Measurements from ENCODE around the gene SELENON. TPM values are rescaled to one million over a fixed set of nuclear protein-coding genes. Genes with fewer than 3 reads are reported as not detected.

Gene SELENON
- polyA plus RNA-seq, 3 donors, result 1.5 to 31.5 (median 3.5) TPM

DNA sequence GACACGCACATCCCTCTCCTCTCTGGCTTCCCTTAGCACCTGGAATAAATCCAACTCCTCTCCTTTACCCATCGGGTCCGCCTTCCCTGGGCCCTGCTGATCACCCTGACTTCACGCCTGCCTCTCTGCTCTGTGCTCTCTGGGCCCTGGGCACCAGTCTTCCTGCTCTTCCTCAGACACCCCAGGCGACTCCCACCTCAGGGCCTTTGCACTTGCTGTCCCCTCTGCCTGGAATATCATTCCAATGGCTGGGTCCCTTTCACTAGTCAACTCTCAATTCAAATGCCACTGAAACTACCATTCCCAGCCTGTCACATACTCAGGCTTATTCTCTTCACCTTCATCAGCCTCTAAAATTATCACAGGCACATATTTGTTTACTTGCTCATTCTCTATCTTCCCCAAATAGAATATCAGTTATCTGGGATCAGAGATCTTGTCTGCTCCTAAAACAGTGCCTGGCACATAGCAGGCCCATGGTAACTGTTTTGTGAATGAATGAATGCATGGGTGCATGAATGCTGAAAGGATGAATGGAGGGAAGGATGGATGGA is 27.2 kb upstream of the SELENON start:
- H3K27ac ChIP-seq (ENCODE audit: low read depth in 1 of 2, low read length in 2 of 2), result no peak overlapping the region

DNA sequence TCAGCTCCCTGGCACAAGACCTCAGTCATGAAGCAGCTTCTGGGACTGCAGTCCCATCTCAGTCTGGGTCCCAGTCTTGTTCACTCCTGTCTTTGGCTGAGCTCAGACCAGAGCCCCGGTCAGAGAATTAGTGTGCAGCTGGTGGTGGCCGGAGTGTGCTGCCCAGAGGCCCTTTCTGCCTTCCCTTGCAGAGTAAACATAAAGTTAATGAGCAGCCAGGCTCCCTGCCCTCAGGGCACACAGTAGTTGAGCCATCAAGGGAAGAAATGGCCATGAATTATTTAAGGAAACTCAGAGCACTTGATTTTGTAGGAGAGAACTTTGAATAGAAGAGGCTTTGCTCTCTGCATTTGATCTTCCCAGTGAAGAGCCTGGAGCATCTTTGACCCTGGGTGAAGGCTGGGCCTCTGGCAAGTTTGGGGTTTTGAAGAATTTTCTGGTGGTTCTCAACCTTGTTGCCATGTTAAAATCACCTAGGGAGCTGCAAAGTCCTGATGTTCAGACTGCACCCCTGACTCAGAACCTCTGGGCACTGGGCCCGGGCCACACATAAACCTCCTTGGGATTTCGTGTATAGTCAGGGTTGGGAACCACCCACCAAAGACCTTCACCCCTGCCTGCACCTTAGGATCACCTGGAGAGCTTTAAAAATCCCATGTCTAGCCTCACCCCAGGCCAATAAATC is 26.4 kb upstream of the SELENON start:
- no peak overlapping the region for H3K27ac Mint-ChIP-seq
- 100% methylated on average over 3 of the region's 4 CpGs for WGBS (ENCODE audit: insufficient coverage)
- H3K27ac ChIP-seq (ENCODE audit: low read depth in 1 of 2, low read length in 2 of 2), result no peak overlapping the region
- H3K9ac ChIP-seq (ENCODE audit: insufficient read depth, low read length, poor library complexity, severe bottlenecking), result no peak overlapping the region
- H3K79me2 ChIP-seq (ENCODE audit: insufficient read depth, low read length), result no peaks in the 10 kb centered on the region
- no peaks in the 10 kb centered on the region for H4K20me1 ChIP-seq (ENCODE audit: insufficient read depth, low read length)
- no peak overlapping the region for H2AFZ ChIP-seq (ENCODE audit: insufficient read depth, low read depth, low read length, poor library complexity, severe bottlenecking)
- H3K36me3 ChIP-seq (replicated peaks in 1 of 2; ENCODE audit: control insufficient read depth in 1 of 2, insufficient read depth in 2 of 2, low read length in 2 of 2), result peaks cover 14 to 21% of the 10 kb centered on the region in 2 donors
- H3K9me3 ChIP-seq (replicated peaks in 1 of 2; ENCODE audit: control insufficient read depth in 1 of 2, insufficient read depth in 1 of 2, low read length in 2 of 2), result no peaks in the 10 kb centered on the region
- no peak overlapping the region for H3K4me3 Mint-ChIP-seq
- peaks cover 51 to 54% of the 10 kb centered on the region in 2 donors for H3K36me3 Mint-ChIP-seq
- peaks cover 3 to 25% (median 9%) of the 10 kb centered on the region in 3 donors for H3K27me3 Mint-ChIP-seq (ENCODE audit: low read depth in 3 of 3)
- no peaks in the 10 kb centered on the region for H3K27me3 ChIP-seq (ENCODE audit: control insufficient read depth in 2 of 2, insufficient read depth in 2 of 2, low read length in 2 of 2)
- H3K4me1 Mint-ChIP-seq, result peaks cover 25% of the 10 kb centered on the region
- no peak overlapping the region for H3K4me2 ChIP-seq (replicated peaks; ENCODE audit: extremely low read depth, low read length, poor library complexity, severe bottlenecking)
- intact Hi-C loops (cut with micrococcal nuclease), result no loop called here
- no peak overlapping the region for H3K4me3 ChIP-seq (replicated peaks in 1 of 3; ENCODE audit: low read depth in 2 of 3, low read length in 3 of 3)
- no peaks in the 10 kb centered on the region for H3K4me1 ChIP-seq (ENCODE audit: control insufficient read depth in 1 of 2, insufficient read depth in 2 of 2, low read length in 2 of 2)
- no peak for DNase-seq
- TF ChIP-seq, protein P1, sequence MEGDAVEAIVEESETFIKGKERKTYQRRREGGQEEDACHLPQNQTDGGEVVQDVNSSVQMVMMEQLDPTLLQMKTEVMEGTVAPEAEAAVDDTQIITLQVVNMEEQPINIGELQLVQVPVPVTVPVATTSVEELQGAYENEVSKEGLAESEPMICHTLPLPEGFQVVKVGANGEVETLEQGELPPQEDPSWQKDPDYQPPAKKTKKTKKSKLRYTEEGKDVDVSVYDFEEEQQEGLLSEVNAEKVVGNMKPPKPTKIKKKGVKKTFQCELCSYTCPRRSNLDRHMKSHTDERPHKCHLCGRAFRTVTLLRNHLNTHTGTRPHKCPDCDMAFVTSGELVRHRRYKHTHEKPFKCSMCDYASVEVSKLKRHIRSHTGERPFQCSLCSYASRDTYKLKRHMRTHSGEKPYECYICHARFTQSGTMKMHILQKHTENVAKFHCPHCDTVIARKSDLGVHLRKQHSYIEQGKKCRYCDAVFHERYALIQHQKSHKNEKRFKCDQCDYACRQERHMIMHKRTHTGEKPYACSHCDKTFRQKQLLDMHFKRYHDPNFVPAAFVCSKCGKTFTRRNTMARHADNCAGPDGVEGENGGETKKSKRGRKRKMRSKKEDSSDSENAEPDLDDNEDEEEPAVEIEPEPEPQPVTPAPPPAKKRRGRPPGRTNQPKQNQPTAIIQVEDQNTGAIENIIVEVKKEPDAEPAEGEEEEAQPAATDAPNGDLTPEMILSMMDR (IDR thresholded peaks at IDR 0.05), result no peak
- peaks cover 0 to 2% (median 0%) of the 10 kb centered on the region in 7 donors for H3K9me3 Mint-ChIP-seq

More for the DNA sequence above, 27.2 kb upstream of the SELENON start:
- Histone ChIP-seq H3K9ac (ENCODE audit: insufficient read depth, low read length, poor library complexity, severe bottlenecking) (no peak overlapping the region), H3K4me2 (replicated peaks; ENCODE audit: extremely low read depth, low read length, poor library complexity, severe bottlenecking) (no peak overlapping the region), H3K79me2 (ENCODE audit: insufficient read depth, low read length) (no peaks in the 10 kb centered on the region), H4K20me1 (ENCODE audit: insufficient read depth, low read length) (no peaks in the 10 kb centered on the region), H3K4me3 (replicated peaks in 1 of 3; ENCODE audit: low read depth in 2 of 3, low read length in 3 of 3) (no peak overlapping the region), H3K4me1 (ENCODE audit: control insufficient read depth in 1 of 2, insufficient read depth in 2 of 2, low read length in 2 of 2) (no peaks in the 10 kb centered on the region), H3K9me3 (replicated peaks in 1 of 2; ENCODE audit: control insufficient read depth in 1 of 2, insufficient read depth in 1 of 2, low read length in 2 of 2) (no peaks in the 10 kb centered on the region), H3K27me3 (ENCODE audit: control insufficient read depth in 2 of 2, insufficient read depth in 2 of 2, low read length in 2 of 2) (no peaks in the 10 kb centered on the region), H3K36me3 (replicated peaks in 1 of 2; ENCODE audit: control insufficient read depth in 1 of 2, insufficient read depth in 2 of 2, low read length in 2 of 2) (peaks cover 9 to 23% of the 10 kb centered on the region in 2 donors), H2AFZ (ENCODE audit: insufficient read depth, low read depth, low read length, poor library complexity, severe bottlenecking) (no peak overlapping the region)
- WGBS (ENCODE audit: insufficient coverage), result 96% methylated on average over 4 of the region's 5 CpGs
- H3K9me3 Mint-ChIP-seq, result peaks cover 0 to 2% (median 0%) of the 10 kb centered on the region in 7 donors
- intact Hi-C loops (cut with micrococcal nuclease), result no loop called here
- H3K36me3 Mint-ChIP-seq, result peaks cover 44 to 47% of the 10 kb centered on the region in 2 donors
- no peak for DNase-seq
- H3K27me3 Mint-ChIP-seq (ENCODE audit: low read depth in 3 of 3), result peaks cover 3 to 25% (median 9%) of the 10 kb centered on the region in 3 donors
- peak overlapping the region in 1 of 7 donors; percentile 72 for H3K27ac Mint-ChIP-seq
- H3K4me1 Mint-ChIP-seq, result peaks cover 25% of the 10 kb centered on the region
- TF ChIP-seq, protein P1 (IDR thresholded peaks at IDR 0.05), result no peak
- no peak overlapping the region for H3K4me3 Mint-ChIP-seq
